ENCODE measurements around the gene IL2RG.

Gene IL2RG

GRCh38 chrX:71107245-71107644 is 4.1 kb downstream of the IL2RG start:
- no peak for DNase-seq

DNA sequence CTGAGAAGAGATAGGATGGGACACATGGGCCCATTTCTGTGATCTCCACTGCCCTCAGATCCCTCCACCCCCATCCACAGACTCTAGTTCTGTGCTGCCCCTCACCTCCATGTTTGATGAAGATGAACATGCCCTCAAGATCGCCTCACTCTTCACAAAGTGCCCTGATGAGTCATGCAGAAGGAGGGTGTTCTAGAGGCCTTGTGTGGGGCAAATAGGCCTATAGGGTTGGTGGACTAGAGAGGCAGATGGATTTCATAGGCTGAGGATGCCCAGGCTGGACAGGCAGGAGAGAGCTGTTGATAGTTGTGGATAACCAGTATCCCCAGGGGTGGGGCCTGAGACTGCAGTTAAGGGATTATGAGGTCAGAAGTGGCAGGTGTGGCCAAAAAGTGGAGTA is 5.0 kb downstream of the IL2RG start, which contains the start of gene CXorf65:
Gene CXorf65 (minus strand): TSS at position 314 of the 400 bp plus-strand sequence. CDS start 184 bp downstream, at position 130.
- no peak for DNase-seq

DNA sequence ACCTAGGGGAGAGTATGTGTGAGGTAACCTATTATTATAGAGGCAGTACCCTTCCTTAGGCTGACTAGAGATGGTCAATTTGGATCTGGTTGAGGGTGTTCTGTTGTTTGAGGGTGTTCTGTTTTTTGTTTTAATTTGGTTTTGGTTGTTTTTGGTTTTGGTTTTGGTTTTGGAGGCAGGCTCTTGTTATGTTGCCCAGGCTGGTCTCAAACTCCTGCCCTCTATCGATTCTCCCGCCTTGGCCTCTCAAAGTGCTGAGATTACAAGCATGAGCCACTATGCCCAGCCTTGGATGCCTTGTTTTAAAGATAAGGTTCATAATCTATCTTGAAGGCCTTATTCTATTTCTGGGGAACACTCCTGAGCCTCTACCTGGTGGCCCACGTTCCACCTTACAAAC is 5.7 kb downstream of the IL2RG start:
- DNase-seq, result no peak

DNA sequence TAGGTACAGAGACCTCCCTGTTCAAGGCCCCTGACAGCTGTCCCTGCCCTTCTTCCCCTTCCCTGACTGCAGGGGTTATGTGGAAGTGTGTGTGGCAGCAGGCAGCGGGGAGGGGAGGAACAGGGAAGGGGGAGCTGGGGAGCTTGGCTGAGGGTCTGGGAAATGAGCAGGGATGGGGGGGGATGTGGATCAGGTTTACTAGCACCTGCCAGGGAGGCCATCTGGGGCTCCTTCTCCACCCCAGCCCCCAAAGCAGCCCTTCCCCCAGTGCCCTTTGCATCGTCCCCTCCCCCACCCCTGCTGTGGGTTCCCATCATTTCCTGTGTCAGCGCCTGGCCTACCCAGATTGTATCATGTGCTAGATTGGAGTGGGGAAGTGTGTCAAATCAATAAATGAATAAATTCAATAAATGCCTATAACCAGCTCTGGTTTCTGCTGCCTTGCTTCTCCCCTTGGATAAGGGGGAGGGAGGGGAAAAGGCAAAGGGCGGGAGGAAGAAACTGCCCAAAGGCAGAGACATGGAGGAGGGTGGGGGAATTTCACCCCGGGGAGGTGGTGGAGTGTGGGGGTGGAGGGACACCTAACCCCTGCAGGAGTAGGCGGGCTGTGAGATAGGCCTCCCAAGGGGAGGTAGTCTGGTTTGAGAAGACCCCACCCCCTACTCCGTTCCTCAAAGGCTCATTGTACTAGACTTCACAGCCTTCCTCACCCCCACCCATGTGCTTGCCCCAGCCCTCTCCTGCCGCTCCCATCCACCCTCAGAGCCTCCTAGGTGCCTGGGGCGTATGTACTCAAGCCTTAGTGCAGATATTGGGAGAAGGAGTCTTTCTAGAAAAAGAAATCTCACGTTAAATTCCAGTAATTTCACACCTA is 8.0 kb downstream of the IL2RG start:
- no peak for DNase-seq

- no peak for DNase-seq
These were observed 9.1 kb downstream of the IL2RG start for GRCh38 chrX:71102292-71102691.

GRCh38 chrX:71100581-71101505 is 10.5 kb downstream of the IL2RG start:
- no peak for DNase-seq

- no peak for DNase-seq
These were observed 11.6 kb downstream of the IL2RG start for GRCh38 chrX:71099736-71100135.

- DNase-seq, result no peak
These were observed 12.3 kb downstream of the IL2RG start for GRCh38 chrX:71098951-71099506.

DNA sequence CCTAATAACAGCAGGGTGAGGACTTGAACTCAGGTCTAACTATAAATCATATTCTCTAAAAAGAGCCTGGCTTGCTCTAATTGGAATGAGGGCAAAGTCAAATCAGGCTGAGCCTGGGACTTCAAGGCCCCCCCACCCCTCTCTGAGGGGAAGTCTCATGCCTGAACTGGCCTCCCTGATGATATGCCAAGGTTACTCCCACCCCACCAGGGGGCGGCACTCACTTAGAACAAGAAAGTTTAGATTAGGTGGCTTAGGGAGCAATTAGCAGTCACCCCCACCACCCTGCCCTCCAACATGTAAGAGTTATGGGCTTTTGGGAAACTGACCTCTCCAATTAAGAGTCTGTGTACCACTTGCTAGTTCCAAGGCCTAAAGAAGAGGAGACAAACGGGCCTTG is 13.1 kb downstream of the IL2RG start:
- DNase-seq, result peak; percentile 27

- no peak for DNase-seq
These were observed 14.7 kb downstream of the IL2RG start for GRCh38 chrX:71096760-71097032.

DNA sequence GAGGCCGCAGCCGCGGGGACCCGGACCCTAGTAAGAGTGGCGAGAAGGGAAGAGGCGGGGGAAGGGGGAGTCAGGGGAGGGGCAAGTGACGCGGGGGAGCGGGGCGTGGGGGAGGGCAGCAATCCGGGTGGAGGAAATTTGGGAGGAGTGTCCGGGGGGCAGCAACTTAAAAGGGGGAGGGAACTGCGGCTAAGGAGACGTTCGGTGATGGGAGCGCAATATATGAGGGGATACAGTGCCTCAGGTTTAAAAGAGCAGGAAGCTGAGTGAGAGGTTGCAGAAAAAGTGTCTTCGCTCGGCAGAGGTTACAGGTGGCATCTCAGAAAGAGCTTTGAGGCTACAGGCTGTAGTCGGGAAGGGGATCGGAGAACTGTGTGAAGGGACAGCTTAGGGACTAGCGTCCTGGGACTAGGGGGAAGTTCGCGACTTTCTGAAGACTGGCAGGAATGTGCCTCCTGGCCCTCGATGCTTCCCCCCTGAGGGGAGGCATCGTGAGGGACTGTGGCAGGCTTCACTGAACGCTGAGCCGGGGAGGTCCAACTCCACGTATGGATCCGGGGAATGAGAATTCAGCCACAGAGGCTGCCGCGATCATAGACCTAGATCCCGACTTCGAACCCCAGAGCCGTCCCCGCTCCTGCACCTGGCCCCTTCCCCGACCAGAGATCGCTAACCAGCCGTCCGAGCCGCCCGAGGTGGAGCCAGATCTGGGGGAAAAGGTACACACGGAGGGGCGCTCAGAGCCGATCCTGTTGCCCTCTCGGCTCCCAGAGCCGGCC is 15.2 kb downstream of the IL2RG start:
- peak; percentile 36 for DNase-seq

- peak; percentile 72 for DNase-seq
These were observed 15.8 kb downstream of the IL2RG start, which contains the start of gene FOXO4 for GRCh38 chrX:71095555-71095980. Gene FOXO4 (plus strand): TSS chrX:71095851. CDS start chrX:71096529, 678 bp downstream.

- DNase-seq, result no peak
These were observed 16.3 kb downstream of the IL2RG start for GRCh38 chrX:71095033-71095432.

- DNase-seq, result no peak
These were observed 20.1 kb downstream of the IL2RG start for GRCh38 chrX:71091263-71091662.

DNA sequence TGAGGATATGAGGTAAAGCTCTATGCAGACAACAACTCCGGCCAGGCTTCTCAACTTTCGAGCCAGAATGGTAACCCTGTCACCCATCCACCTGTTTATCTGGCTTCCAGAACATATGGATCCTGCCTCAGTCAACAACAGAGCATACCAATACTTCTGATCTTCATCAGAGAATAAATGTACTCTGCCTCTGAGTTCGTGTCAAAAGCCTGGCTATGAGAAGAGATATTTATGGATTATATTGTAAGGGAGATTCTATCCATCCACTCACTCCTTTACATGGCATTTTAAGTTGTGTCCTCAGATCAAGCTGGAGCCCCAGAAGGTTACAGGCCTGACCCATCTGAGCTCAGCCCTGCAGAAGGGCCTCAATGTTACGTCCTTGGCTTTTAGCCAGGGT is 25.5 kb downstream of the IL2RG start:
- no peak for DNase-seq

DNA sequence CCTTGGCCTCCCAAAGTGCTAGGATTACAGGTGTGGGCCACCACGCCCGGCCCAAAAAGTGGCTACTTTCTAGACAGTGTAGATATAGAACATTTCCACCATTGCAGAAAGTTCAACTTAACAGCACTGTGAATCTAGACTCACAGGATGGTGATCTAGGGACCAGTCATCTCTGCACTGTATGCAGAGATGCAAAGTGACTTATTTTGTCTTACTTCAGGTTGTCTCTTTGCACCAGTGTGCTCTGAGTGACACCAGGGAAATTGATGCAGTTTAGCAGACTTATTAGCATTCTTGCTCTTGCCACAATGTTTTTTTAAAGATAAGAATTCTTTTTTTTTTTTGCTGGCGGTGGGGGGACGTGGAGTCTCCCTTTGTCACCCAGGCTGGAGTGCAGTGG is 28.6 kb downstream of the IL2RG start:
- DNase-seq, result no peak

- no peak for DNase-seq
These were observed 29.2 kb downstream of the IL2RG start for GRCh38 chrX:71082124-71082647.

- no peak for DNase-seq
These were observed 29.9 kb downstream of the IL2RG start for GRCh38 chrX:71081330-71082123.

GRCh38 chrX:71070531-71070930 is 40.8 kb downstream of the IL2RG start:
- no peak for DNase-seq

DNA sequence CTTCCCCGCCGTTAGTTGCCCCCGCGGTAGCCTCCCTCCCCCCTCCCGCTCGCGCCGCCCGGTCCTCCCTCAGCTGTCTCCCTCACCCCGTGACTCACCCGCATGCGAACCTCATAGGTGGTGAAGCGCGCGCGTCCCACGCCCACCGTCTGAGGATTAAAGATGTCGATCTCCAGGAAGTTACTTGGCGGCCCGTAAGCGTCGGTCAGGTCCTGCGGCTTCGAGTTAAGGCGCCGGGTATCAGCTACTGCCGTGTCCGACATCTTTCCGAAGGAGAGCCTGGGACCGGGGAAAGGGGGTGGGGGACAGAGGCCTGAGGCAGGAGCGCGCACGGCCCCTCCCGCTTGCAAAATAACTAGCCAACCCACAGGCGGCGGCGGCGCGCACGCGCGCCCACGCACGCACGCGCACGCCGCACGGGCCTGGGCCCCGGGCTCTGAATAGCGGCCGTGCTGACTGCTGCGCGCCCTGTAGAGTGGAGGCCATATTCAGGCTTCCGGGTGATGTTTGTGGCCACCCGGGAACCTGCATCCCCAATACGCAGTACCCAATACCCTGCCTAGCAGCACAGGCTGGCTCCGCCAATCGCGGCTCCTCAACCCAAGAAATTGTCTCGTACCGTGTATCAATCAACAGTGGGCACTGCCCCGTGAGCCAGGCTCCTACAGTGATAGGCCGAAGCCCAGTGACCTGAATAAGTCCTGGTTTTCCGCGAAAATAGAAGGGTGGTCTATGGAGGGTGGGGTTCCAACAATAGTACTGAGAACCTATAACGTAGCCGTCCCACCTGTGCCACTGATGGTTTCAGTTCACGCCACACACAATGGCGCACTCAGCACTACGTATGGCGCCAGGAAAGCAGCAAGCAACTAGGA is 43.1 kb downstream of the IL2RG start, which contains the start of gene SNX12:
Gene SNX12 (minus strand): TSS at position 291 of the 875 bp plus-strand sequence. CDS start 28 bp downstream, at position 263.
- DNase-seq, result peak; percentile 94
